Measurements from ENCODE around the gene INPP4B. TPM values are rescaled to one million over a fixed set of nuclear protein-coding genes. Genes with fewer than 3 reads are reported as not detected.

Gene INPP4B
- total RNA-seq, 1 experiment from 2014 or later: 0.07 TPM

DNA sequence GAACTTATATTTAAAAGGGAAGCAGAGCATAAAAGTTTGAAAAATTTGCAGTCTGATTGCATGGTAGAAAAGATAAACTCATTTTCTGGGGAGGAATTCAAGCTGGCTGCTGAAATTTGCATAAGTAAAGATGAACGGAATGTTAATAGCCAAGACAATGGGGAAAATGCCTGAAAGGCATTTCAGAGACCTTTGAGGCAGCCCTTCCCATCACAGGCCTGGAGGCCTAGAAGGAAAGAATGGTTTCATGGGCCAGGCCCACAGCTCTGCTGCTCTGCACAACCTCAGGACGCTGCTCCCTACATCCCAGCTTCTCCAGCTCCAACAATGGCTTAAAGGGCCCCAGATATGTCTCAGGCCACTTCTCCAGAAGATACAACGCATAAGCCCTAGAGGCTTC, 46.9 kb upstream of the INPP4B start:
- Histone ChIP-seq H3K79me2 (ENCODE audit: insufficient read depth, low read length) (no peaks in the 10 kb centered on the region), H3T11ph (ENCODE audit: low read length) (no peak overlapping the region), H3K4ac (ENCODE audit: low read depth, low read length) (no peak overlapping the region), H3K27ac (ENCODE audit: insufficient read length, low read depth, low read length) (no peak overlapping the region), H3K23me2 (ENCODE audit: insufficient read length, low read depth, low read length, poor library complexity, severe bottlenecking) (no peaks in the 10 kb centered on the region), H3K56ac (ENCODE audit: insufficient read length, low read depth, low read length) (no peak overlapping the region), H3K23ac (ENCODE audit: insufficient read length, low read depth, low read length) (no peak overlapping the region), H3K18ac (ENCODE audit: insufficient read length, low read depth, low read length) (no peak overlapping the region), H2BK5ac (ENCODE audit: insufficient read length, low read length) (no peak overlapping the region), H2BK20ac (ENCODE audit: low read depth, low read length, poor library complexity, severe bottlenecking) (no peak overlapping the region), H4K8ac (replicated peaks; ENCODE audit: insufficient read length, low read depth, low read length) (no peak overlapping the region), H3K9ac (ENCODE audit: extremely low read depth, insufficient read length, low read length) (no peak overlapping the region), H3K4me2 (ENCODE audit: insufficient read depth, insufficient read length, low read length) (no peak overlapping the region), H2AK5ac (ENCODE audit: insufficient read length, low read length) (no peak overlapping the region), H4K20me1 (ENCODE audit: control insufficient read depth, insufficient read depth, insufficient read length) (no peaks in the 10 kb centered on the region), H3K9me3 (ENCODE audit: control insufficient read depth, low read depth, low read length) (peaks cover 21% of the 10 kb centered on the region), H2BK120ac (ENCODE audit: low read depth, low read length, poor library complexity, severe bottlenecking) (no peak overlapping the region), H3K79me1 (ENCODE audit: insufficient read depth, low read depth, low read length, poor library complexity, severe bottlenecking) (no peaks in the 10 kb centered on the region), H4K91ac (ENCODE audit: insufficient read length, low read depth, low read length) (no peak overlapping the region), H3K14ac (ENCODE audit: insufficient read depth, low read length) (no peak overlapping the region), H2BK12ac (ENCODE audit: insufficient read length, low read depth, low read length) (no peak overlapping the region), H3K27me3 (ENCODE audit: insufficient read depth, low read length) (no peaks in the 10 kb centered on the region), H4K5ac (ENCODE audit: insufficient read length, low read depth, low read length) (no peak overlapping the region), H2BK15ac (ENCODE audit: low read depth, low read length) (no peak overlapping the region), H3K4me1 (ENCODE audit: insufficient read depth, low read length) (no peaks in the 10 kb centered on the region), H2AFZ (ENCODE audit: low read length) (no peak overlapping the region)
- Mint-ChIP-seq H3K4me1 (no peaks in the 10 kb centered on the region), H3K36me3 (ENCODE audit: insufficient read depth in 1 of 3, low read depth in 3 of 3) (peaks cover 16 to 33% (median 25%) of the 10 kb centered on the region in 3 experiments), H3K9me3 (peaks cover 46 to 50% of the 10 kb centered on the region in 2 experiments), H3K27ac (no peak overlapping the region; a peak in 1 of 7 replicates), H3K27me3 (ENCODE audit: low read depth) (no peaks in the 10 kb centered on the region), H3K4me3 (no peak overlapping the region)
- no peak for DNase-seq
- TF ChIP-seq, protein P1, sequence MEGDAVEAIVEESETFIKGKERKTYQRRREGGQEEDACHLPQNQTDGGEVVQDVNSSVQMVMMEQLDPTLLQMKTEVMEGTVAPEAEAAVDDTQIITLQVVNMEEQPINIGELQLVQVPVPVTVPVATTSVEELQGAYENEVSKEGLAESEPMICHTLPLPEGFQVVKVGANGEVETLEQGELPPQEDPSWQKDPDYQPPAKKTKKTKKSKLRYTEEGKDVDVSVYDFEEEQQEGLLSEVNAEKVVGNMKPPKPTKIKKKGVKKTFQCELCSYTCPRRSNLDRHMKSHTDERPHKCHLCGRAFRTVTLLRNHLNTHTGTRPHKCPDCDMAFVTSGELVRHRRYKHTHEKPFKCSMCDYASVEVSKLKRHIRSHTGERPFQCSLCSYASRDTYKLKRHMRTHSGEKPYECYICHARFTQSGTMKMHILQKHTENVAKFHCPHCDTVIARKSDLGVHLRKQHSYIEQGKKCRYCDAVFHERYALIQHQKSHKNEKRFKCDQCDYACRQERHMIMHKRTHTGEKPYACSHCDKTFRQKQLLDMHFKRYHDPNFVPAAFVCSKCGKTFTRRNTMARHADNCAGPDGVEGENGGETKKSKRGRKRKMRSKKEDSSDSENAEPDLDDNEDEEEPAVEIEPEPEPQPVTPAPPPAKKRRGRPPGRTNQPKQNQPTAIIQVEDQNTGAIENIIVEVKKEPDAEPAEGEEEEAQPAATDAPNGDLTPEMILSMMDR (conservative IDR thresholded peaks at IDR 0.05): no peak
- WGBS (ENCODE audit: extremely low coverage, insufficient read length, low lambda C conversion rate): no CpG with 5 or more reads among the region's 3 CpGs

Data from H9 (cell line).